Tibial artery (tissue), 4 donors: ENCODE measurements around the gene GABRG3.

Experiments
- DNase-seq, 2 donors: peaks; one replicate each; pipeline ENCODE4 v3.0.0-alpha.2; 2019
- H3K27ac ChIP-seq, 2 donors: fragments of 200-600 bp; sonication (generic) in 1 of 2; 1 replicate in 1 of 2; 2 replicates in 1 of 2; pipeline ENCODE4 v1.5.1; 2018 to 2019; ENCODE audit warnings: mild to moderate bottlenecking in 1 of 2
- H3K27me3 ChIP-seq, 2 donors: fragments of 200-600 bp; sonication (generic) in 1 of 2; one replicate each; pipeline versions ENCODE4 v1.5.1 to v1.6.0; 2016 to 2019
- H3K36me3 ChIP-seq, 3 donors: fragments of 200-600 bp; sonication (generic) in 2 of 3; one replicate each; pipeline ENCODE4 v1.5.1; 2016 to 2019; ENCODE audit warnings: mild to moderate bottlenecking in 2 of 3
- H3K4me1 ChIP-seq, 4 donors: fragments of 200-600 bp; sonication (generic) in 2 of 4; 1 replicate in 3 of 4; 2 replicates in 1 of 4; pipeline ENCODE4 v1.5.1; 2016 to 2019
- H3K4me3 ChIP-seq, 2 donors: fragments of 200-600 bp; sonication (generic) in 1 of 2; 1 replicate in 1 of 2; 2 replicates in 1 of 2; pipeline ENCODE4 v1.5.1; 2018 to 2019; ENCODE audit warnings: mild to moderate bottlenecking in 2 of 2
- H3K9me3 ChIP-seq, 3 donors: fragments of 200-600 bp; sonication (generic) in 1 of 3; one replicate each; pipeline ENCODE4 v1.5.1; 2016 to 2019
- CTCF ChIP-seq, 2 experiments: fragments of 200-600 bp in 1 of 2; fragments of 450-650 bp in 1 of 2; IDR thresholded peaks; one replicate each; pipeline ENCODE4 v1.5.1; 2017 to 2019; ENCODE audit warnings: antibody characterized with exemption in 2 of 2, mild to moderate bottlenecking in 1 of 2, moderate library complexity in 1 of 2
- intact Hi-C: fragments of 100-400 bp; cut with DNase I; formaldehyde crosslinking; loops from one replicate; pipeline ENCODE4 v1.15.0; 2023; ENCODE audit warnings: low total_unique reads

GABRG3 gene

GRCh38 chr15:27473845-27474244 is 502.9 kb downstream of the GABRG3 start:
- TF ChIP-seq CTCF (IDR thresholded peaks at IDR 0.05), result no peak
- no peak for DNase-seq
- no peaks in the 10 kb centered on the region for H3K4me1 ChIP-seq
- no peaks in the 10 kb centered on the region for H3K27me3 ChIP-seq
- H3K36me3 ChIP-seq, result no peaks in the 10 kb centered on the region
- H3K4me3 ChIP-seq, result no peak overlapping the region
- H3K9me3 ChIP-seq, result no peaks in the 10 kb centered on the region
- no peak overlapping the region for H3K27ac ChIP-seq
- intact Hi-C loops, result no loop called here

GRCh38 chr15:27475395-27475794 is 504.4 kb downstream of the GABRG3 start:
- DNase-seq, result no peak
- H3K36me3 ChIP-seq, result no peaks in the 10 kb centered on the region
- no peak for TF ChIP-seq CTCF (IDR thresholded peaks at IDR 0.05)
- intact Hi-C loops, result no loop called here
- H3K4me3 ChIP-seq, result no peak overlapping the region
- no peaks in the 10 kb centered on the region for H3K9me3 ChIP-seq
- H3K27ac ChIP-seq, result no peak overlapping the region
- H3K27me3 ChIP-seq, result no peaks in the 10 kb centered on the region
- no peaks in the 10 kb centered on the region for H3K4me1 ChIP-seq

GRCh38 chr15:27479296-27480140 is 508.5 kb downstream of the GABRG3 start:
- Histone ChIP-seq H3K36me3 (no peaks in the 10 kb centered on the region), H3K4me3 (no peak overlapping the region), H3K27me3 (no peaks in the 10 kb centered on the region), H3K9me3 (no peaks in the 10 kb centered on the region), H3K27ac (no peak overlapping the region), H3K4me1 (no peaks in the 10 kb centered on the region)
- DNase-seq, result no peak
- intact Hi-C loops, result no loop called here
- TF ChIP-seq CTCF (IDR thresholded peaks at IDR 0.05), result no peak

- no peak overlapping the region for H3K27ac ChIP-seq
- DNase-seq, result no peak
- no peaks in the 10 kb centered on the region for H3K27me3 ChIP-seq
- TF ChIP-seq CTCF (IDR thresholded peaks at IDR 0.05), result no peak
- H3K4me1 ChIP-seq, result no peaks in the 10 kb centered on the region
- no peaks in the 10 kb centered on the region for H3K36me3 ChIP-seq
- intact Hi-C loops, result no loop called here
- no peak overlapping the region for H3K4me3 ChIP-seq
- no peaks in the 10 kb centered on the region for H3K9me3 ChIP-seq
Observed at GRCh38 chr15:27480141-27480530, 509.2 kb downstream of the GABRG3 start.

GRCh38 chr15:27480642-27481041 is 509.7 kb downstream of the GABRG3 start:
- intact Hi-C loops, result no loop called here
- H3K27ac ChIP-seq, result no peak overlapping the region
- no peaks in the 10 kb centered on the region for H3K36me3 ChIP-seq
- H3K27me3 ChIP-seq, result no peaks in the 10 kb centered on the region
- no peaks in the 10 kb centered on the region for H3K9me3 ChIP-seq
- DNase-seq, result no peak
- H3K4me1 ChIP-seq, result no peaks in the 10 kb centered on the region
- no peak for TF ChIP-seq CTCF (IDR thresholded peaks at IDR 0.05)
- no peak overlapping the region for H3K4me3 ChIP-seq
